Smooth muscle cell (in vitro differentiated cells): Measurements from ENCODE around the gene EHMT2. TPM values are rescaled to one million over a fixed set of nuclear protein-coding genes. Genes with fewer than 3 reads are reported as not detected.

Source experiments
- DNase-seq: peaks from one replicate; lab custom pipeline; 2025; ENCODE audit not compliant: unreplicated experiment; lab: John Stamatoyannopoulos, UW
- H2AFZ ChIP-seq: fragments of 200-600 bp; sonication (generic); 2 replicates; pipeline ENCODE4 v1.6.0; 2016; ENCODE audit warnings: antibody characterized with exemption, low read depth, mild to moderate bottlenecking
- H3F3A ChIP-seq: fragments of 200-600 bp; sonication (generic); 2 replicates; pipeline ENCODE4 v1.6.0; 2017; ENCODE audit warnings: antibody characterized with exemption, low read depth
- H3K27ac ChIP-seq: fragments of 200-600 bp; sonication (generic); 2 replicates; pipeline ENCODE4 v1.5.1; 2016; ENCODE audit warnings: low read depth, mild to moderate bottlenecking
- H3K27me3 ChIP-seq: fragments of 200-600 bp; sonication (generic); 2 replicates; pipeline ENCODE4 v1.6.1; 2016; ENCODE audit warnings: low read depth, mild to moderate bottlenecking
- H3K36me3 ChIP-seq: fragments of 200-600 bp; sonication (generic); 2 replicates; pipeline ENCODE4 v1.5.1; 2016; ENCODE audit warnings: low read depth
- H3K4me1 ChIP-seq: fragments of 200-600 bp; sonication (generic); 2 replicates; pipeline ENCODE4 v1.5.1; 2016; ENCODE audit warnings: low read depth
- H3K4me2 ChIP-seq: fragments of 200-600 bp; sonication (generic); 2 replicates; pipeline ENCODE4 v1.6.0; 2016; ENCODE audit warnings: mild to moderate bottlenecking
- H3K4me3 ChIP-seq: fragments of 200-600 bp; sonication (generic); 2 replicates; pipeline ENCODE4 v1.5.1; 2016; ENCODE audit warnings: mild to moderate bottlenecking
- H3K79me2 ChIP-seq: fragments of 200-600 bp; sonication (generic); 2 replicates; pipeline ENCODE4 v1.6.0; 2016; ENCODE audit warnings: low read depth, mild to moderate bottlenecking
- H3K9ac ChIP-seq: fragments of 200-600 bp; sonication (generic); 2 replicates; pipeline ENCODE4 v1.6.0; 2016; ENCODE audit warnings: low read depth
- H3K9me3 ChIP-seq: fragments of 200-600 bp; sonication (generic); replicated peaks from 2 replicates; pipeline ENCODE4 v1.5.1; 2016; ENCODE audit warnings: low read depth
- H4K20me1 ChIP-seq: fragments of 200-600 bp; sonication (generic); 2 replicates; pipeline ENCODE4 v1.6.0; 2016; ENCODE audit warnings: low read depth
- CTCF ChIP-seq: fragments of 200-600 bp; sonication (generic); IDR thresholded peaks from 2 replicates; pipeline ENCODE4 v1.5.1; 2017; ENCODE audit warnings: borderline replicate concordance, mild to moderate bottlenecking, antibody characterized with exemption; ENCODE audit not compliant: insufficient read depth, poor library complexity, severe bottlenecking
- WGBS: methylation state at CpG from one replicate; pipeline ENCODE4 v1.1.7; 2016; ENCODE audit warnings: low lambda C conversion rate; 5-methylcytosine and 5-hydroxymethylcytosine counted together
- polyA plus RNA-seq: library from polyadenylated mRNA; unstranded; fragments of >200 nt; fragmentation: Nextera tagmentation; extraction: Ambion mirVana; gene quantifications from 2 replicates; pipeline ENCODE4 v1.2.1, GENCODE V29; 2016
- total RNA-seq: library from RNA; depleted of rRNA; stranded (reverse); fragments of >200 nt; gene quantifications from 2 replicates; pipeline ENCODE4 v1.2.3, GENCODE V29; 2014

The EHMT2 gene
- total and polyA plus RNA-seq, 2 experiments from 2014 or later, result 17.6 to 33.9 TPM

- H3K27ac ChIP-seq, result no peak within 1 kb of the TSS
- H3K9me3 ChIP-seq, result no peaks in the 10 kb centered on the region
- H3K79me2 ChIP-seq, result no peaks in the 10 kb centered on the region
- no peak for DNase-seq
- no peaks in the 10 kb centered on the region for H4K20me1 ChIP-seq
- no peak for TF ChIP-seq CTCF
- no peak within 1 kb of the TSS for H3K9ac ChIP-seq
- no peaks in the 10 kb centered on the region for H3K36me3 ChIP-seq
- H3K4me2 ChIP-seq, result no peak within 1 kb of the TSS
- 84% methylated on average over 11 of the region's 11 CpGs for WGBS
- no peaks in the 10 kb centered on the region for H3F3A ChIP-seq
- no peak within 1 kb of the TSS for H2AFZ ChIP-seq
- peaks cover 18% of the 10 kb centered on the region for H3K27me3 ChIP-seq
- H3K4me1 ChIP-seq, result no peaks in the 10 kb centered on the region
- peak within 1 kb of the TSS; percentile 24 for H3K4me3 ChIP-seq
Measured at GRCh38 chr6:31945507-31946369, 48.2 kb upstream of the EHMT2 start, which contains the start of gene CFB. Gene CFB (plus strand): TSS chr6:31946095. CDS start chr6:31946222, 127 bp downstream.

- Histone ChIP-seq H2AFZ (no peak overlapping the region), H3K27me3 (peaks cover 18% of the 10 kb centered on the region), H3K4me1 (no peaks in the 10 kb centered on the region), H3K27ac (no peak overlapping the region), H3K4me3 (no peak overlapping the region), H3F3A (no peaks in the 10 kb centered on the region), H3K36me3 (no peaks in the 10 kb centered on the region), H3K9ac (no peak overlapping the region), H3K4me2 (no peak overlapping the region), H3K79me2 (no peaks in the 10 kb centered on the region), H3K9me3 (no peaks in the 10 kb centered on the region), H4K20me1 (no peaks in the 10 kb centered on the region)
- WGBS, result 91% methylated on average over 9 of the region's 9 CpGs
- no peak for TF ChIP-seq CTCF
- no peak for DNase-seq
Measured at GRCh38 chr6:31945154-31945506, 47.6 kb upstream of the EHMT2 start.

- no peaks in the 10 kb centered on the region for H3K79me2 ChIP-seq
- H3K27me3 ChIP-seq, result peaks cover 18% of the 10 kb centered on the region
- H2AFZ ChIP-seq, result no peak overlapping the region
- no peak overlapping the region for H3K4me3 ChIP-seq
- H3K9me3 ChIP-seq, result no peaks in the 10 kb centered on the region
- H3K27ac ChIP-seq, result no peak overlapping the region
- DNase-seq, result no peak
- no peaks in the 10 kb centered on the region for H3F3A ChIP-seq
- H4K20me1 ChIP-seq, result no peaks in the 10 kb centered on the region
- H3K9ac ChIP-seq, result no peak overlapping the region
- 80% methylated on average over 3 of the region's 3 CpGs for WGBS
- TF ChIP-seq CTCF, result no peak
- no peaks in the 10 kb centered on the region for H3K4me1 ChIP-seq
- no peaks in the 10 kb centered on the region for H3K36me3 ChIP-seq
- H3K4me2 ChIP-seq, result no peak overlapping the region
Measured at GRCh38 chr6:31943742-31944141, 46.2 kb upstream of the EHMT2 start.

GRCh38 chr6:31940256-31940664 lies 42.8 kb upstream of the EHMT2 start:
- H3K4me1 ChIP-seq, result no peaks in the 10 kb centered on the region
- no peak for DNase-seq
- no peak for TF ChIP-seq CTCF
- H3K27me3 ChIP-seq, result peaks cover 19% of the 10 kb centered on the region
- H3F3A ChIP-seq, result no peaks in the 10 kb centered on the region
- H3K79me2 ChIP-seq, result no peaks in the 10 kb centered on the region
- H3K27ac ChIP-seq, result no peak overlapping the region
- H3K36me3 ChIP-seq, result no peaks in the 10 kb centered on the region
- H3K4me3 ChIP-seq, result no peak overlapping the region
- WGBS, result 36% methylated on average over 6 of the region's 6 CpGs
- H3K9me3 ChIP-seq, result no peaks in the 10 kb centered on the region
- H3K4me2 ChIP-seq, result no peak overlapping the region
- H2AFZ ChIP-seq, result no peak overlapping the region
- no peak overlapping the region for H3K9ac ChIP-seq
- no peaks in the 10 kb centered on the region for H4K20me1 ChIP-seq
